Astrocyte (in vitro differentiated cells and primary cell): Measurements from ENCODE around the gene VHLL.

Source experiments
- EZH2 ChIP-seq: IDR thresholded peaks from 2 replicates; pipeline ENCODE4 v1.6.1; 2012; ENCODE audit warnings: mild to moderate bottlenecking, low read length, inconsistent platforms; ENCODE audit not compliant: insufficient read depth
- TF ChIP-seq, protein P1 (sequence below): IDR thresholded peaks from 2 replicates; pipeline ENCODE4 v1.5.1; 2011; ENCODE audit warnings: low read depth, mild to moderate bottlenecking, inconsistent platforms, low read length, moderate library complexity; ENCODE audit not compliant: insufficient read depth

DNA sequence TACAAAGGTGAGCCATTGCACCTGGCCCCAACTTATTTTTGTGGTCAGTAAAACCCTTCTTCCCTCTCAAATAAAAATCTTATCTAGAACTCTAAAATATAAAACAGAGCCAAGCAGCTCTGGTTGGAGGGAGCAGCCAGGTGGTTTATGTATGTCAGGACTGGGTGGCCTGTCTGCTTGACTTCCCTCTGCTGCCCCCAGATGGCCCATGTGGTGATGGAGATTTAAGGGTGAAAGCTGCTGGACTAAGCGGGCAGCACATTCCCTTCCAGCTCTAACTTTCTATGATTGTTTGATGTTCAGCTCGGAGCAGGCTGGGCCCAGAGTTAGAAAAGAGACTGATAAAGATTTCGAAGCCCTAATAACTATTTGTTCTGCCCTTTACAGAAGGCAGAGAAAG lies 39.3 kb downstream of the VHLL start:
- TF ChIP-seq EZH2, result no peak
- TF ChIP-seq, protein P1, sequence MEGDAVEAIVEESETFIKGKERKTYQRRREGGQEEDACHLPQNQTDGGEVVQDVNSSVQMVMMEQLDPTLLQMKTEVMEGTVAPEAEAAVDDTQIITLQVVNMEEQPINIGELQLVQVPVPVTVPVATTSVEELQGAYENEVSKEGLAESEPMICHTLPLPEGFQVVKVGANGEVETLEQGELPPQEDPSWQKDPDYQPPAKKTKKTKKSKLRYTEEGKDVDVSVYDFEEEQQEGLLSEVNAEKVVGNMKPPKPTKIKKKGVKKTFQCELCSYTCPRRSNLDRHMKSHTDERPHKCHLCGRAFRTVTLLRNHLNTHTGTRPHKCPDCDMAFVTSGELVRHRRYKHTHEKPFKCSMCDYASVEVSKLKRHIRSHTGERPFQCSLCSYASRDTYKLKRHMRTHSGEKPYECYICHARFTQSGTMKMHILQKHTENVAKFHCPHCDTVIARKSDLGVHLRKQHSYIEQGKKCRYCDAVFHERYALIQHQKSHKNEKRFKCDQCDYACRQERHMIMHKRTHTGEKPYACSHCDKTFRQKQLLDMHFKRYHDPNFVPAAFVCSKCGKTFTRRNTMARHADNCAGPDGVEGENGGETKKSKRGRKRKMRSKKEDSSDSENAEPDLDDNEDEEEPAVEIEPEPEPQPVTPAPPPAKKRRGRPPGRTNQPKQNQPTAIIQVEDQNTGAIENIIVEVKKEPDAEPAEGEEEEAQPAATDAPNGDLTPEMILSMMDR, result no peak
